ENCODE measurements around the gene EML2.

- TF ChIP-seq POLR2A (IDR thresholded peaks at IDR 0.05) = no peak
- no peak for TF ChIP-seq CTCF (IDR thresholded peaks at IDR 0.05)
These were observed 25.1 kb downstream of the EML2 start for GRCh38 chr19:45613926-45614725.
